Airway epithelial cell (primary cell): Measurements from ENCODE around the gene SNRNP35. TPM values are rescaled to one million over a fixed set of nuclear protein-coding genes. Genes with fewer than 3 reads are reported as not detected.

Experiments used
- total RNA-seq: library from RNA; depleted of rRNA; stranded (reverse); fragments of >200 nt; gene quantifications from 2 replicates; pipeline ENCODE4 v1.2.3, GENCODE V29; 2015

Gene SNRNP35
- 18.4 and 19.5 TPM in 2 replicates for total RNA-seq

GRCh38 chr12:123457980-123458779, at the start of gene SNRNP35:
SNRNP35 (plus strand) TSS chr12:123458139; CDS start chr12:123465541, 7,402 bp downstream.

GRCh38 chr12:123436017-123436964, 21.6 kb upstream of the SNRNP35 start, which contains the start of gene RILPL2:
RILPL2 (minus strand) TSS chr12:123436684; CDS start chr12:123436420, 264 bp downstream.

Other genes starting within 250 kb of the SNRNP35 start
- 18.0 and 23.0 TPM in 2 replicates for gene MPHOSPH9, start 225.0 kb upstream of the SNRNP35 start, total RNA-seq
- gene MTRFR, start 224.7 kb upstream of the SNRNP35 start, total RNA-seq: 12.8 and 17.8 TPM in 2 replicates
- 169 and 218 TPM in 2 replicates for gene CDK2AP1, start 186.3 kb upstream of the SNRNP35 start, total RNA-seq
- gene SBNO1, start 93.3 kb upstream of the SNRNP35 start, total RNA-seq: 17.0 and 18.0 TPM in 2 replicates
- 38.6 and 54.3 TPM in 2 replicates for gene KMT5A, start 74.0 kb upstream of the SNRNP35 start, total RNA-seq
- 2.7 and 3.4 TPM in 2 replicates for gene RILPL2, start 21.5 kb upstream of the SNRNP35 start, total RNA-seq
- gene RILPL1, start 75.6 kb downstream of the SNRNP35 start, total RNA-seq: 8.7 and 14.0 TPM in 2 replicates
- 124 and 173 TPM in 2 replicates for gene TMED2, start 126.4 kb downstream of the SNRNP35 start, total RNA-seq
- gene DDX55, start 144.0 kb downstream of the SNRNP35 start, total RNA-seq: 14.0 and 21.5 TPM in 2 replicates
- 109 and 211 TPM in 2 replicates for gene EIF2B1, start 175.5 kb downstream of the SNRNP35 start, total RNA-seq
- 24.3 and 34.9 TPM in 2 replicates for gene GTF2H3, start 175.7 kb downstream of the SNRNP35 start, total RNA-seq
- 4.0 and 4.7 TPM in 2 replicates for gene TCTN2, start 213.0 kb downstream of the SNRNP35 start, total RNA-seq